HepG2 (cell line): Measurements from ENCODE around the gene TSPYL1. TPM values are rescaled to one million over a fixed set of nuclear protein-coding genes. Genes with fewer than 3 reads are reported as not detected.

Experiments used
- ATF7 ChIP-seq, 2 experiments: fragments of 450-650 bp in 1 of 2; sonication (generic) in 1 of 2; formaldehyde crosslinking in 1 of 2; IDR thresholded peaks; 2 replicates each; pipeline versions ENCODE4 v1.4.0 to v1.6.1; 2016 to 2020; ENCODE audit warnings: antibody characterized with exemption in 1 of 2, mild to moderate bottlenecking in 1 of 2, missing genetic modification reagents in 1 of 2
- CBX5 ChIP-seq: sonication (generic); formaldehyde crosslinking; IDR thresholded peaks from 2 replicates; pipeline ENCODE4 v1.4.0; 2020; ENCODE audit warnings: missing genetic modification reagents, borderline replicate concordance
- CEBPB ChIP-seq: IDR thresholded peaks from 2 replicates; pipeline ENCODE4 v1.6.1; 2011; ENCODE audit warnings: low read depth, low read length, improper control_type of control experiment, borderline replicate concordance
- EZH2 ChIP-seq: conservative IDR thresholded peaks from 2 replicates; pipeline ENCODE4 v1.6.1; 2012; ENCODE audit warnings: mild to moderate bottlenecking, low read depth, low read length, moderate library complexity
- HOXA9 ChIP-seq: sonication (generic); formaldehyde crosslinking; IDR thresholded peaks from 2 replicates; pipeline ENCODE4 v1.8.1; 2022; ENCODE audit warnings: missing genetic modification reagents, mild to moderate bottlenecking, moderate library complexity, borderline replicate concordance
- MAFK ChIP-seq, 2 experiments: IDR thresholded peaks in 1 of 2; conservative IDR thresholded peaks in 1 of 2; 2 replicates each; pipeline ENCODE4 v1.6.1; 2011; ENCODE audit warnings: improper control_type of control experiment in 2 of 2, low read length in 2 of 2
- NONO ChIP-seq, 2 experiments: fragments of 450-650 bp in 1 of 2; sonication (generic) in 1 of 2; formaldehyde crosslinking in 1 of 2; IDR thresholded peaks in 1 of 2; conservative IDR thresholded peaks in 1 of 2; 2 replicates each; pipeline versions ENCODE4 v1.6.1 to v1.8.0; 2017 to 2022; ENCODE audit warnings: mild to moderate bottlenecking in 1 of 2, missing genetic modification reagents in 1 of 2, moderate library complexity in 1 of 2
- REST ChIP-seq, 2 experiments: IDR thresholded peaks; 2 replicates each; pipeline ENCODE4 v1.6.1; 2011 to 2012; ENCODE audit warnings: low read length in 2 of 2, borderline replicate concordance in 1 of 2, low read depth in 1 of 2, mild to moderate bottlenecking in 1 of 2, moderate library complexity in 1 of 2
- TMF1 ChIP-seq: sonication (generic); formaldehyde crosslinking; IDR thresholded peaks from 2 replicates; pipeline ENCODE4 v1.8.1; 2022; ENCODE audit warnings: low read depth, missing genetic modification reagents
- ZBTB1 ChIP-seq: sonication (generic); formaldehyde crosslinking; IDR thresholded peaks from 2 replicates; pipeline ENCODE4 v1.4.0; 2020; ENCODE audit warnings: missing genetic modification reagents, borderline replicate concordance
- ZBTB34 ChIP-seq: sonication (generic); formaldehyde crosslinking; IDR thresholded peaks from 2 replicates; pipeline ENCODE4 v1.8.0; 2022; ENCODE audit warnings: mild to moderate bottlenecking, missing genetic modification reagents
- ZNF564 ChIP-seq: sonication (generic); formaldehyde crosslinking; IDR thresholded peaks from 2 replicates; pipeline ENCODE4 v1.8.1; 2023; ENCODE audit warnings: mild to moderate bottlenecking, missing genetic modification reagents
- ZNF572 ChIP-seq: sonication (generic); formaldehyde crosslinking; IDR thresholded peaks from 2 replicates; pipeline ENCODE4 v1.5.1; 2020; ENCODE audit warnings: mild to moderate bottlenecking, missing genetic modification reagents
- ZNF629 ChIP-seq: sonication (generic); formaldehyde crosslinking; conservative IDR thresholded peaks from 2 replicates; pipeline ENCODE4 v1.5.0; 2020; ENCODE audit warnings: missing genetic modification reagents
- ZNF720 ChIP-seq: sonication (generic); formaldehyde crosslinking; IDR thresholded peaks from 2 replicates; pipeline ENCODE4 v1.4.0; 2020; ENCODE audit warnings: missing genetic modification reagents
- ZNF772 ChIP-seq: sonication (generic); formaldehyde crosslinking; IDR thresholded peaks from 2 replicates; pipeline ENCODE4 v1.5.0; 2020; ENCODE audit warnings: mild to moderate bottlenecking, missing genetic modification reagents
- ZNF782 ChIP-seq: sonication (generic); formaldehyde crosslinking; IDR thresholded peaks from 2 replicates; pipeline ENCODE4 v1.4.0; 2020; ENCODE audit warnings: missing genetic modification reagents, mild to moderate bottlenecking, borderline replicate concordance
- polyA plus RNA-seq, 8 experiments: library from polyadenylated mRNA; depleted of rRNA in 3 of 8; stranded (reverse) in 7 of 8; unstranded in 1 of 8; fragments of >200 nt; fragmentation: Illumina TruSeq in 4 of 8; extraction: Trizol in 4 of 8; gene quantifications; 2 replicates each; pipeline versions ENCODE4 v1.2.1 to v1.2.3, GENCODE V29; 2011 to 2016; ENCODE audit warnings: low read depth in 4 of 8, missing spikeins in 1 of 8, mixed read lengths in 1 of 8; ENCODE audit not compliant: insufficient read depth in 1 of 8
- total RNA-seq, 5 experiments: library from RNA; depleted of rRNA; stranded (reverse); fragments of >200 nt; fragmentation: Illumina TruSeq; extraction: Trizol; gene quantifications; 2 replicates each; pipeline ENCODE4 v1.2.3, GENCODE V29; 2016; ENCODE audit warnings: low read depth in 1 of 5
- TF ChIP-seq, protein P1 (sequence below): sonication (generic); formaldehyde crosslinking; IDR thresholded peaks from 2 replicates; pipeline ENCODE4 v1.9.0; 2021; ENCODE audit warnings: missing genetic modification reagents, mild to moderate bottlenecking, borderline replicate concordance

TSPYL1 gene
- total and polyA plus RNA-seq, 2 of the 13 experiments (the other 11 are each of a cell fraction or from before 2014, with no cell fraction given), result 28.3 to 93.0 TPM

GRCh38 chr6:116279232-116280160 is at the start of gene TSPYL1 (continued):
- no peak for TF ChIP-seq EZH2
- no peak for TF ChIP-seq ZNF720 (CRISPR knock-in tag)
- TF ChIP-seq CBX5 (CRISPR knock-in tag), result peak; percentile 17; the same call in 1 of the 2 replicates
- no peak for TF ChIP-seq HOXA9 (CRISPR knock-in tag)
- TF ChIP-seq CEBPB, result peak; percentile 51; the same call in 1 of the 2 replicates
- TF ChIP-seq TMF1 (CRISPR knock-in tag), result peak; percentile 54; the same call in 1 of the 2 replicates
- 0 out of 2 replicates have a peak, but pooled peaks have one; percentile 12 for TF ChIP-seq ZNF629 (CRISPR knock-in tag)
- TF ChIP-seq ZBTB34 (CRISPR knock-in tag), result peak; percentile 67; the same call in 1 of the 2 replicates
- TF ChIP-seq ZNF572, result 0 out of 2 replicates have a peak, but pooled peaks have one; percentile 26
- peak; percentile 75; the same call in 1 of the 2 replicates for TF ChIP-seq ZNF782 (CRISPR knock-in tag)
- TF ChIP-seq NONO (IDR thresholded peaks at IDR 0.05), result no peak
- peak; percentile 63; the same call in 1 of the 2 replicates for TF ChIP-seq NONO (CRISPR knock-in tag; conservative IDR thresholded peaks at IDR 0.05)
- peak; percentile 69; the same call in 1 of the 2 replicates for TF ChIP-seq ZNF564
- TF ChIP-seq ZNF772, result peak; percentile 68; the same call in 1 of the 2 replicates
- no peak for TF ChIP-seq ZBTB1 (CRISPR knock-in tag)
- peak; percentile 66 to 68 for TF ChIP-seq MAFK (conservative IDR thresholded peaks at IDR 0.05 in 1 of 2, IDR thresholded peaks at IDR 0.05 in 1 of 2; ENCODE audit: low read length in 2 of 2)
- TF ChIP-seq, protein P1, sequence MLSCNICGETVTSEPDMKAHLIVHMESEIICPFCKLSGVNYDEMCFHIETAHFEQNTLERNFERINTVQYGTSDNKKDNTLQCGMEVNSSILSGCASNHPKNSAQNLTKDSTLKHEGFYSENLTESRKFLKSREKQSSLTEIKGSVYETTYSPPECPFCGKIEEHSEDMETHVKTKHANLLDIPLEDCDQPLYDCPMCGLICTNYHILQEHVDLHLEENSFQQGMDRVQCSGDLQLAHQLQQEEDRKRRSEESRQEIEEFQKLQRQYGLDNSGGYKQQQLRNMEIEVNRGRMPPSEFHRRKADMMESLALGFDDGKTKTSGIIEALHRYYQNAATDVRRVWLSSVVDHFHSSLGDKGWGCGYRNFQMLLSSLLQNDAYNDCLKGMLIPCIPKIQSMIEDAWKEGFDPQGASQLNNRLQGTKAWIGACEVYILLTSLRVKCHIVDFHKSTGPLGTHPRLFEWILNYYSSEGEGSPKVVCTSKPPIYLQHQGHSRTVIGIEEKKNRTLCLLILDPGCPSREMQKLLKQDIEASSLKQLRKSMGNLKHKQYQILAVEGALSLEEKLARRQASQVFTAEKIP (CRISPR knock-in tag), result no peak
- no peak for TF ChIP-seq ATF7 (IDR thresholded peaks at IDR 0.05)
- no peak for TF ChIP-seq ATF7 (CRISPR knock-in tag; IDR thresholded peaks at IDR 0.05)
- TF ChIP-seq REST (IDR thresholded peaks at IDR 0.05; ENCODE audit: borderline replicate concordance in 1 of 2, low read depth in 1 of 2, low read length in 2 of 2), result no peak
